Renal cortex interstitium (tissue), 11 donors: ENCODE data around the gene SDF2L1. TPM values are rescaled to one million over a fixed set of nuclear protein-coding genes. Genes with fewer than 3 reads are reported as not detected.

Experiments
- DNase-seq, 11 donors: peaks; one replicate each; pipeline ENCODE4 v3.0.0-alpha.2; 2013; ENCODE audit warnings: low read depth in 9 of 11, low spot score in 4 of 11; ENCODE audit errors: extremely low read depth in 1 of 11
- polyA plus RNA-seq, 3 donors: library from polyadenylated mRNA; unstranded; fragments of 120-200 nt; gene quantifications; one replicate each; pipeline ENCODE4 v1.2.1, GENCODE V29; 2013; ENCODE audit not compliant: insufficient read length in 3 of 3

SDF2L1 gene
- polyA plus RNA-seq, 3 donors = 12.8 to 25.3 (median 23.5) TPM

GRCh38 chr22:21693333-21693998, 51.4 kb downstream of the SDF2L1 start:
- DNase-seq = no peak

Other genes with a start within 250 kb of the SDF2L1 start
- 10 to 100 TPM in 2 of 3 donors, 1 to 10 TPM in 1; 9.1 to 11.8 (median 10.3) TPM for gene HIC2, start 224.9 kb upstream of the SDF2L1 start, polyA plus RNA-seq
- gene TMEM191C, start 174.9 kb upstream of the SDF2L1 start, polyA plus RNA-seq = 1 to 10 TPM; 1.2 to 2.7 (median 1.4) TPM
- under 1 TPM; 0.19 to 0.52 (median 0.30) TPM for gene RIMBP3C, start 90.8 kb upstream of the SDF2L1 start, polyA plus RNA-seq
- 10 to 100 TPM; 51.4 to 56.3 (median 55.9) TPM for gene UBE2L3, start 74.6 kb upstream of the SDF2L1 start, polyA plus RNA-seq
- gene YDJC, start 12.3 kb upstream of the SDF2L1 start, polyA plus RNA-seq = 10 to 100 TPM; 10.1 to 16.4 (median 15.9) TPM
- 1 to 10 TPM in 1 of 3 donors, under 1 TPM in 2; 0.25 to 1.1 (median 0.69) TPM for gene CCDC116, start 9.5 kb upstream of the SDF2L1 start, polyA plus RNA-seq
- gene PPIL2, start 23.7 kb downstream of the SDF2L1 start, polyA plus RNA-seq = 10 to 100 TPM; 34.9 to 48.8 (median 41.5) TPM
- 10 to 100 TPM; 15.1 to 16.5 (median 16.3) TPM for gene YPEL1, start 93.5 kb downstream of the SDF2L1 start, polyA plus RNA-seq
- 100 to 1,000 TPM; 121 to 140 (median 128) TPM for gene MAPK1, start 225.3 kb downstream of the SDF2L1 start, polyA plus RNA-seq